AG10803 (cell line): ENCODE measurements around the gene PCDHA6.
"Not testable (repeated sequence)": the region's sequence is repeated elsewhere in the genome, so short reads cannot be mapped to it uniquely, and the experiment has no call there.

ENCODE experiments used
- DNase-seq: peaks from one replicate; pipeline ENCODE4 v3.0.0; 2010; ENCODE audit warnings: low read depth
- H3K4me3 ChIP-seq: 2 replicates; pipeline ENCODE4 v1.5.1; 2011; ENCODE audit warnings: mild to moderate bottlenecking, low read length, control low read depth
- TF ChIP-seq, protein P1 (sequence below): conservative IDR thresholded peaks from 2 replicates; pipeline ENCODE4 v1.5.1; 2011; ENCODE audit warnings: mild to moderate bottlenecking, low read length, control low read depth, inconsistent platforms

The PCDHA6 gene

DNA sequence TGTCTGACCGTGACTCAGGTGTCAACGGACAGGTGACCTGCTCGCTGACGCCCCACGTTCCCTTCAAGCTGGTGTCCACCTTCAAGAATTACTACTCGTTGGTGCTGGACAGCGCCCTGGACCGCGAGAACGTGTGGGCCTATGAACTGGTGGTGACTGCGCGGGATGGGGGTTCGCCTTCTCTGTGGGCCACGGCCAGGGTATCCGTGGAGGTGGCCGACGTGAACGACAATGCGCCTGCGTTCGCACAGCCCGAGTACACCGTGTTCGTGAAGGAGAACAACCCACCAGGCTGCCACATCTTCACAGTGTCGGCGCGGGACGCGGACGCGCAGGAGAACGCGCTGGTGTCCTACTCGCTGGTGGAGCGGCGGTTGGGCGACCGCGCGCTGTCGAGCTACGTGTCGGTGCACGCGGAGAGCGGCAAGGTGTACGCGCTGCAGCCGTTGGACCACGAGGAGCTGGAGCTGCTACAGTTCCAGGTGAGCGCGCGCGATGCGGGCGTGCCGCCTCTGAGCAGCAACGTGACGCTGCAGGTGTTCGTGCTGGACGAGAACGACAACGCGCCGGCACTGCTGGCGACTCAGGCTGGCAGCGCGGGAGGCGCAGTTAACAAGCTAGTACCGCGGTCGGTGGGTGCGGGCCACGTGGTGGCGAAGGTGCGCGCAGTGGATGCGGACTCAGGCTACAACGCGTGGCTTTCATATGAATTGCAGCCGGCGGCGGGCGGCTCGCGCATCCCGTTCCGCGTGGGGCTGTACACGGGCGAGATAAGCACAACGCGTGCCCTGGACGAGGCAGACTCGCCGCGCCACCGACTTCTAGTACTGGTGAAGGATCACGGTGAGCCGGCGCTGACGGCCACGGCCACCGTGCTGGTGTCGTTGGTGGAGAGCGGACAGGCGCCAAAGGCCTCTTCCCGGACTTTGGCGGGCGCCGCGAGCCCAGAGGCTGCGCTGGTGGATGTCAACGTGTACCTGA is 42.8 kb downstream of the PCDHA6 start:
- TF ChIP-seq, protein P1, sequence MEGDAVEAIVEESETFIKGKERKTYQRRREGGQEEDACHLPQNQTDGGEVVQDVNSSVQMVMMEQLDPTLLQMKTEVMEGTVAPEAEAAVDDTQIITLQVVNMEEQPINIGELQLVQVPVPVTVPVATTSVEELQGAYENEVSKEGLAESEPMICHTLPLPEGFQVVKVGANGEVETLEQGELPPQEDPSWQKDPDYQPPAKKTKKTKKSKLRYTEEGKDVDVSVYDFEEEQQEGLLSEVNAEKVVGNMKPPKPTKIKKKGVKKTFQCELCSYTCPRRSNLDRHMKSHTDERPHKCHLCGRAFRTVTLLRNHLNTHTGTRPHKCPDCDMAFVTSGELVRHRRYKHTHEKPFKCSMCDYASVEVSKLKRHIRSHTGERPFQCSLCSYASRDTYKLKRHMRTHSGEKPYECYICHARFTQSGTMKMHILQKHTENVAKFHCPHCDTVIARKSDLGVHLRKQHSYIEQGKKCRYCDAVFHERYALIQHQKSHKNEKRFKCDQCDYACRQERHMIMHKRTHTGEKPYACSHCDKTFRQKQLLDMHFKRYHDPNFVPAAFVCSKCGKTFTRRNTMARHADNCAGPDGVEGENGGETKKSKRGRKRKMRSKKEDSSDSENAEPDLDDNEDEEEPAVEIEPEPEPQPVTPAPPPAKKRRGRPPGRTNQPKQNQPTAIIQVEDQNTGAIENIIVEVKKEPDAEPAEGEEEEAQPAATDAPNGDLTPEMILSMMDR: no peak
- H3K4me3 ChIP-seq: no peak overlapping the region
- no peak for DNase-seq

DNA sequence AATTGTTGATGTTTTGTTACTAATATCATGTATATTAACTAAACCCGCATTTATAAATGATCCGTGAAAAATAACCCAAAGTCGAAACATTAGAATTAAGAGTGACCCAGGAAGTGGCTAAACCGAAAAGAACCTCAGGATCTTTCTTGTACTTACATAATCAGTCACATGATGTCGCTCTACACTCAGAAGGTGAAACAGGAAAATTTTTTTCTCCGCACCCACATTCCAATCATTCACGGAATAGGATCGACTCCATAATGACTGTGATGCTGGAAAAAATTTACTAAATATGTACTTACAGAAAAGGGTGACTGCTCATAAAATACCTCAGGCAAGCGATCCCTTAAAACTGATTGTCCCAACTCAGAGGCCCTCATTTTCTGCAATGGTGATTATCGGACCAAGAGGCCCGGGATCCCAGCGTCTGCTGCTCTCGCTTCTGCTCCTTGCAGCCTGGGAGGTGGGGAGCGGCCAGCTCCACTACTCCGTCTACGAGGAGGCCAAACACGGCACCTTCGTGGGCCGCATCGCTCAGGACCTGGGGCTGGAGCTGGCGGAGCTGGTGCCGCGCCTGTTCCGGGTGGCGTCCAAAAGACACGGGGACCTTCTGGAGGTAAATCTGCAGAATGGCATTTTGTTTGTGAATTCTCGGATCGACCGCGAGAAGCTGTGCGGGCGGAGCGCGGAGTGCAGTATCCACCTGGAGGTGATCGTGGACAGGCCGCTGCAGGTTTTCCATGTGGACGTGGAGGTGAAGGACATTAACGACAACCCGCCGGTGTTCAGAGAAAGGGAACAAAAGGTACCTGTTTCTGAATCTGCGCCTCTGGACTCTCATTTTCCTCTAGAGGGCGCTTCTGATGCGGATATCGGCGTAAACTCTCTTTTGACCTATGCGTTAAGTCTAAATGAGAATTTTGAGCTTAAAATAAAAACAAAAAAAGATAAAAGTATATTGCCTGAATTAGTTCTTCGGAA is 47.6 kb downstream of the PCDHA6 start, which contains the start of gene PCDHA12:
TSS of gene PCDHA12 (plus strand) at position 224 of the 981 bp plus-strand sequence. CDS start at position 389, 165 bp downstream.
- TF ChIP-seq, protein P1: no peak
- no peak for DNase-seq
- H3K4me3 ChIP-seq: no peak within 1 kb of the TSS

DNA sequence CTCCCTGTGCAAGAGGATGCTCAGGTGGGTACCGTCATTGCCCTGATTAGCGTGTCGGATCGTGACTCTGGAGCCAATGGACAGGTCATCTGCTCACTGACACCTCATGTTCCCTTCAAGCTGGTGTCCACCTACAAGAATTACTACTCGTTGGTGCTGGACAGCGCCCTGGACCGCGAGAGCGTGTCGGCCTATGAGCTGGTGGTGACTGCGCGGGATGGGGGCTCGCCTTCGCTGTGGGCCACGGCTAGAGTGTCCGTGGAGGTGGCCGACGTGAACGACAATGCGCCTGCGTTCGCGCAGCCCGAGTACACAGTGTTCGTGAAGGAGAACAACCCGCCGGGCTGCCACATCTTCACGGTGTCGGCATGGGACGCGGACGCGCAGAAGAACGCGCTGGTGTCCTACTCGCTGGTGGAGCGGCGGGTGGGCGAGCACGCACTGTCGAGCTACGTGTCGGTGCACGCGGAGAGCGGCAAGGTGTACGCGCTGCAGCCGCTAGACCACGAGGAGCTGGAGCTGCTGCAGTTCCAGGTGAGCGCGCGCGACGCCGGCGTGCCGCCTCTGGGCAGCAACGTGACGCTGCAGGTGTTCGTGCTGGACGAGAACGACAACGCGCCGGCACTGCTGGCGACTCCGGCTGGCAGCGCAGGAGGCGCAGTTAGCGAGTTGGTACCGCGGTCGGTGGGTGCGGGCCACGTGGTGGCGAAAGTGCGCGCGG is 48.9 kb downstream of the PCDHA6 start:
- H3K4me3 ChIP-seq, DNase-seq: not testable (repeated sequence)

DNA sequence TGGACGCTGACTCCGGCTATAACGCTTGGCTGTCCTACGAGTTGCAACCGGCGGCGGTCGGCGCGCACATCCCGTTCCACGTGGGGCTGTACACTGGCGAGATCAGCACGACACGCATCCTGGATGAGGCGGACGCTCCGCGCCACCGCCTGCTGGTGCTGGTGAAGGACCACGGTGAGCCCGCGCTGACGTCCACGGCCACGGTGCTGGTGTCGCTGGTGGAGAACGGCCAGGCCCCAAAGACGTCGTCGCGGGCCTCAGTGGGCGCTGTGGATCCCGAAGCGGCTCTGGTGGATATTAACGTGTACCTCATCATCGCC is 49.5 kb downstream of the PCDHA6 start:
- no peak overlapping the region for H3K4me3 ChIP-seq
- TF ChIP-seq, protein P1: no peak
- DNase-seq: no peak
